ENCODE data around the gene LRP1B. TPM values are rescaled to one million over a fixed set of nuclear protein-coding genes. Genes with fewer than 3 reads are reported as not detected.

The LRP1B gene
- total and polyA plus RNA-seq, 2 of the 8 experiments (the other 6 are each of a cell fraction or from before 2014, with no cell fraction given): 0.03 TPM; not detected in 1

- H4K5ac ChIP-seq (ENCODE audit: insufficient read length, low read depth, low read length): no peak overlapping the region
- H3K23ac ChIP-seq (ENCODE audit: insufficient read length): no peak overlapping the region
- no peak overlapping the region for H3K56ac ChIP-seq (replicated peaks; ENCODE audit: insufficient read length, low read depth, low read length)
- 100% methylated on average over 1 of the region's 1 CpG; no CpG with 5 or more reads in 1 of the 2 experiments for WGBS, 2 experiments (ENCODE audit: extremely low coverage in 1 of 2, insufficient coverage in 1 of 2, insufficient read length in 1 of 2, insufficient replicate concordance in 2 of 2, low coverage in 1 of 2, low lambda C conversion rate in 2 of 2, missing lambda C conversion rate in 1 of 2)
- ChIA-PET POLR2A (ENCODE audit: partially characterized antibody) (no interaction called here), CTCF (ENCODE audit: partially characterized antibody) (no interaction called here)
- H4K91ac ChIP-seq (replicated peaks; ENCODE audit: insufficient read length, low read length): no peak overlapping the region
- no peak overlapping the region for H3K14ac ChIP-seq (ENCODE audit: insufficient read length)
- no peak overlapping the region for H2BK5ac ChIP-seq (ENCODE audit: low read depth, low read length)
- no peak overlapping the region for H4K8ac ChIP-seq (ENCODE audit: extremely low read depth, insufficient read depth, low read length)
- no peaks in the 10 kb centered on the region for H3K79me2 ChIP-seq (ENCODE audit: control insufficient read depth in 1 of 2, insufficient read depth in 2 of 2, low read length in 2 of 2)
- H3K4ac ChIP-seq (replicated peaks; ENCODE audit: insufficient read length, low read depth, low read length): no peak overlapping the region
- no peak overlapping the region for H3K18ac ChIP-seq (ENCODE audit: extremely low read depth, low read length)
- FAIRE-seq (no peak), DNase-seq (ENCODE audit: low read depth in 1 of 2, low spot score in 2 of 2) (no peak)
- H3K4me2 ChIP-seq (ENCODE audit: insufficient read depth in 1 of 2, low read depth in 2 of 2, low read length in 2 of 2): no peak overlapping the region
- no peak overlapping the region for H2BK120ac ChIP-seq (replicated peaks; ENCODE audit: low read depth, low read length)
- H3K9ac ChIP-seq (replicated peaks in 1 of 4; ENCODE audit: extremely low read depth in 1 of 4, low read depth in 3 of 4, low read length in 3 of 4): no peak overlapping the region
- H3K9me3 ChIP-seq (ENCODE audit: insufficient read depth in 2 of 2, low read depth in 1 of 2, low read length in 1 of 2): 0 out of 4 replicates have a peak, but pooled peaks cover 0 to 3% of the 10 kb centered on the region in 2 experiments
- no peaks in the 10 kb centered on the region for H4K20me1 ChIP-seq (replicated peaks in 1 of 2; ENCODE audit: control insufficient read depth in 1 of 2, insufficient read depth in 2 of 2, low read length in 2 of 2)
- no peak overlapping the region for H2BK15ac ChIP-seq (ENCODE audit: low read length)
- no peak overlapping the region for H3K4me3 ChIP-seq (ENCODE audit: extremely low read depth in 1 of 4, insufficient read depth in 2 of 4, low read depth in 3 of 4, low read length in 4 of 4)
- TF ChIP-seq PHF8 (conservative IDR thresholded peaks at IDR 0.05; ENCODE audit: low read depth, low read length) (no peak), MAX (IDR thresholded peaks at IDR 0.05) (no peak)
- no peaks in the 10 kb centered on the region; the same call in 1 of the 2 replicates for H3K23me2 ChIP-seq (ENCODE audit: low read depth, low read length)
- peaks cover 0 to 2% (median 0%) of the 10 kb centered on the region in 4 experiments; a peak in 3 of 7 replicates for H3K4me1 ChIP-seq (replicated peaks in 1 of 4; ENCODE audit: control insufficient read depth in 3 of 4, insufficient read depth in 4 of 4, low read length in 3 of 4)
- H2AK5ac ChIP-seq (ENCODE audit: low read depth, low read length): no peak overlapping the region
- no peaks in the 10 kb centered on the region for H3K36me3 ChIP-seq (ENCODE audit: control insufficient read depth in 2 of 4, insufficient read depth in 4 of 4, low read length in 3 of 4)
- H2BK12ac ChIP-seq (ENCODE audit: low read depth, low read length): no peak overlapping the region
- peaks cover 0 to 1% (median 0%) of the 10 kb centered on the region in 4 experiments; a peak in 1 of 7 replicates for H3K27me3 ChIP-seq (replicated peaks in 1 of 4; ENCODE audit: control insufficient read depth in 3 of 4, extremely low read depth in 1 of 4, insufficient read depth in 3 of 4, low read length in 3 of 4)
- H2AFZ ChIP-seq (ENCODE audit: low read length): no peak overlapping the region
- H3K79me1 ChIP-seq (ENCODE audit: low read depth, low read length): no peaks in the 10 kb centered on the region
- no peak overlapping the region for H2BK20ac ChIP-seq (ENCODE audit: low read length)
- no peak overlapping the region for H3K27ac ChIP-seq (ENCODE audit: low read depth, low read length)
Measured at GRCh38 chr2:142033393-142033792, 97.4 kb downstream of the LRP1B start.

Measured in H1 (cell line).